ENCODE measurements around the gene DAP.

DAP gene

DNA sequence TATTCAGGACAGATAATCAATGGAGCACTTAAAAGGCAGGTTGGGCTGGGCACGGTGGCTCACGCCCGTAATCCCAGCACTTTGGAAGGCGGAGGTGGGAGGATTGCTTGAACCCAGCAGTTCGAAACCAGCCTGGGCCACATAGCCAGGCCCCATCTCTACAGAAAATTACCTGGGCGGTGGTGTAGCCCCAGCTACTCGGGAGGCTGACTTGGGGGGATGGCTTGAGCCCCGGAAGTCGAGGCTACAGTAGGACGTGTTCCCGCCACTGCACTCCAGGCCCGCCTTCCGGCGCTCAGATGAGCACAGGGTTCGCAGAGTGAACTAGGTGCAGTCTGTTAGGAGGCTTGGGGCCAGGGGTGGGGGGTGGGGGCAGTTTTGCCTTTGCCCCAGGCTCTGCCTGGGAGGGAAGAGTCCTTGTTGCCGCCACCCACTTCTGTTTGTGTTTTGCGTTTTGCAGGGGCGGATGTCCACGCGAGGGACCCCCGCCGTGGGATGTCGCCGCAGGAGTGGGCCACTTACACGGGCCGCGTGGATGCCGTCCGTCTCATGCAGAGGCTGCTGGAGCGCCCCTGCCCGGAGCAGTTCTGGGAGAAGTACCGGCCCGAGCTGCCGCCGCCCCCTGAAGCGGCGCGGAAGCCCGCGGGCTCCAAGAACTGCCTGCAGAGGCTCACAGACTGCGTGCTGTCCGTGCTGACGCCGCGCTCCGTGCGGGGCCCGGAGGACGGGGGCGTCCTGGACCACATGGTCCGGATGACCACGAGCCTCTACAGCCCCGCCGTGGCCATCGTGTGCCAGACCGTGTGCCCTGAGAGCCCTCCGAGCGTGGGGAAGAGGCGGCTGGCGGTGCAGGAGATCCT lies 112.0 kb downstream of the DAP start (continued):
- TF ChIP-seq, protein P1, sequence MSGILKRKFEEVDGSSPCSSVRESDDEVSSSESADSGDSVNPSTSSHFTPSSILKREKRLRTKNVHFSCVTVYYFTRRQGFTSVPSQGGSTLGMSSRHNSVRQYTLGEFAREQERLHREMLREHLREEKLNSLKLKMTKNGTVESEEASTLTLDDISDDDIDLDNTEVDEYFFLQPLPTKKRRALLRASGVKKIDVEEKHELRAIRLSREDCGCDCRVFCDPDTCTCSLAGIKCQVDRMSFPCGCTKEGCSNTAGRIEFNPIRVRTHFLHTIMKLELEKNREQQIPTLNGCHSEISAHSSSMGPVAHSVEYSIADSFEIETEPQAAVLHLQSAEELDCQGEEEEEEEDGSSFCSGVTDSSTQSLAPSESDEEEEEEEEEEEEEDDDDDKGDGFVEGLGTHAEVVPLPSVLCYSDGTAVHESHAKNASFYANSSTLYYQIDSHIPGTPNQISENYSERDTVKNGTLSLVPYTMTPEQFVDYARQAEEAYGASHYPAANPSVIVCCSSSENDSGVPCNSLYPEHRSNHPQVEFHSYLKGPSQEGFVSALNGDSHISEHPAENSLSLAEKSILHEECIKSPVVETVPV (CRISPR knock-in tag; IDR thresholded peaks at IDR 0.05): no peak

DNA sequence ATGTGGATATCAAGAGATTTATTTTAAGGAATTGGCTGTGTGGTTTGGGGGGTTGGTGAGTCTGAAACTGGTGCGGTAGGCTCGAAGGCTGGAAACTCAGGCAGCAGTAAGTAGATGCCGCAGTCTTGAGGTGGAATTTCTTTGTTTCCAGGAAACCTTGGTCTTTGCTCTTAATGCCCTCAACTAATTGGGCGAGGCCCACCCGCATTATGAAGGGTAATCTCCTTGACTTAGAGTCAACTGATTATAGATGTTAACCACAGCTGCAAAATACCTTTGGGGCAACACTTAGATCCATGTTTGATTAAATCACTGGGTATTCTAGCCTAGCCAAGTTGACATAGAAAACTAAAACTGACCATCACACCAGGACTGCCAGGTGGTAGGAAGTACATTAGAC lies 113.4 kb downstream of the DAP start:
- TF ChIP-seq ZNF70 (CRISPR knock-in tag; IDR thresholded peaks at IDR 0.05) (no peak), ARNTL (CRISPR knock-in tag; IDR thresholded peaks at IDR 0.05; ENCODE audit: borderline replicate concordance, low read depth) (no peak), GLIS3 (CRISPR knock-in tag; IDR thresholded peaks at IDR 0.05) (no peak), RARB (CRISPR knock-in tag; IDR thresholded peaks at IDR 0.05) (no peak), ZC3H10 (CRISPR knock-in tag; IDR thresholded peaks at IDR 0.05) (no peak), ZNF8 (CRISPR knock-in tag; IDR thresholded peaks at IDR 0.05) (no peak), TCF4 (CRISPR knock-in tag; IDR thresholded peaks at IDR 0.05; ENCODE audit: borderline replicate concordance) (no peak), CSDC2 (CRISPR knock-in tag; IDR thresholded peaks at IDR 0.05) (no peak), ZNF565 (CRISPR knock-in tag; conservative IDR thresholded peaks at IDR 0.05; ENCODE audit: low read depth) (no peak), BACH2 (CRISPR knock-in tag; IDR thresholded peaks at IDR 0.05; ENCODE audit: borderline replicate concordance) (no peak)
- TF ChIP-seq, protein P2, sequence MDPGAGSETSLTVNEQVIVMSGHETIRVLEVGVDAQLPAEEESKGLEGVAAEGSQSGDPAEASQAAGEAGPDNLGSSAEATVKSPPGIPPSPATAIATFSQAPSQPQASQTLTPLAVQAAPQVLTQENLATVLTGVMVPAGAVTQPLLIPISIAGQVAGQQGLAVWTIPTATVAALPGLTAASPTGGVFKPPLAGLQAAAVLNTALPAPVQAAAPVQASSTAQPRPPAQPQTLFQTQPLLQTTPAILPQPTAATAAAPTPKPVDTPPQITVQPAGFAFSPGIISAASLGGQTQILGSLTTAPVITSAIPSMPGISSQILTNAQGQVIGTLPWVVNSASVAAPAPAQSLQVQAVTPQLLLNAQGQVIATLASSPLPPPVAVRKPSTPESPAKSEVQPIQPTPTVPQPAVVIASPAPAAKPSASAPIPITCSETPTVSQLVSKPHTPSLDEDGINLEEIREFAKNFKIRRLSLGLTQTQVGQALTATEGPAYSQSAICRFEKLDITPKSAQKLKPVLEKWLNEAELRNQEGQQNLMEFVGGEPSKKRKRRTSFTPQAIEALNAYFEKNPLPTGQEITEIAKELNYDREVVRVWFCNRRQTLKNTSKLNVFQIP (CRISPR knock-in tag; IDR thresholded peaks at IDR 0.05; ENCODE audit: borderline replicate concordance, low read depth): no peak
- TF ChIP-seq, protein P1 (CRISPR knock-in tag; IDR thresholded peaks at IDR 0.05): no peak
- ATAC-seq: no peak

DNA sequence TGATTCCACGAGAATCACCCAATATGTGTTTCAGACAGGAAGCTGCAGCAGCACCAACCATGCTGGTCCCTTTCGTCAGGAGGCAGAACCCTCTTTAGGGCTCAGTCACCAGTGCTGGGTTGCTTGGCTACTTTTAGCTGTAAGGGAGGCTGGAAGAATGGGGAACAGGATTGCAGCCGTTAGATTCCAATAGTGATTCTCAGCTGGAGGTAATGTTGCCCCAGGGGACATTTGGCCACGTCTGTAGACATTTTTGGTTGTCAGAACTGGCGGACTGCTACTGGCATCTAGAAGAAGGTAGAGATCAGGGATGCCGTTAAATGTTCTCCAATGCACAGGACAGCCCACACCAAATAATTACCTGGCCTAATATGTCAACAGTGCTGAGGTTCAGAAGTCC lies 115.4 kb downstream of the DAP start:
- no peak for ATAC-seq
- TF ChIP-seq TCF4 (CRISPR knock-in tag; IDR thresholded peaks at IDR 0.05; ENCODE audit: borderline replicate concordance) (no peak), SNAI2 (CRISPR knock-in tag; IDR thresholded peaks at IDR 0.05) (no peak), CSDC2 (CRISPR knock-in tag; IDR thresholded peaks at IDR 0.05) (no peak), ESRRG (CRISPR knock-in tag; IDR thresholded peaks at IDR 0.05) (no peak), ZC3H10 (CRISPR knock-in tag; IDR thresholded peaks at IDR 0.05) (no peak)
- TF ChIP-seq, protein P3, sequence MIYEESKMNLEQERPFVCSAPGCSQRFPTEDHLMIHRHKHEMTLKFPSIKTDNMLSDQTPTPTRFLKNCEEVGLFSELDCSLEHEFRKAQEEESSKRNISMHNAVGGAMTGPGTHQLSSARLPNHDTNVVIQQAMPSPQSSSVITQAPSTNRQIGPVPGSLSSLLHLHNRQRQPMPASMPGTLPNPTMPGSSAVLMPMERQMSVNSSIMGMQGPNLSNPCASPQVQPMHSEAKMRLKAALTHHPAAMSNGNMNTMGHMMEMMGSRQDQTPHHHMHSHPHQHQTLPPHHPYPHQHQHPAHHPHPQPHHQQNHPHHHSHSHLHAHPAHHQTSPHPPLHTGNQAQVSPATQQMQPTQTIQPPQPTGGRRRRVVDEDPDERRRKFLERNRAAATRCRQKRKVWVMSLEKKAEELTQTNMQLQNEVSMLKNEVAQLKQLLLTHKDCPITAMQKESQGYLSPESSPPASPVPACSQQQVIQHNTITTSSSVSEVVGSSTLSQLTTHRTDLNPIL (CRISPR knock-in tag; IDR thresholded peaks at IDR 0.05; ENCODE audit: low read depth): no peak
- TF ChIP-seq, protein P1 (CRISPR knock-in tag; IDR thresholded peaks at IDR 0.05): no peak

DNA sequence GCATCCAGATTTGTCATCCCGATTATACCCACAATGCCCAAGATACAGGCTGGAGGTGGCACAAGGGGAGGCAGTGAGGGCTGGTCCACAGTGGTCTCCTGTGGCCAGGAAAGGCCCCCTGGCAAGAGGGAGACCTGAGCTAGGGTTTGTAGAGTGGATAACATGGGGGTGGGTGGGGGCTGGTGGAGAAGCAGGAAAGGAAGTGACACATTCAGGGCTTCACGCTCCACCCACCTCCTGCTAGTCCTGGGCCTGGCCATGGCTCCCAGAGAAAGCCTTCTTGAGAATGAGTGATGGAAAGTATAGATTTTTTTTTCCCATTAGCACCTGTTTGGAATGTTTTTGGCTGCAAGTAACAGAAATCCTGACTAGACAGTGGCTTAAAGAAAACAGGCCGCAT lies 115.9 kb downstream of the DAP start:
- TF ChIP-seq TOX (CRISPR knock-in tag; IDR thresholded peaks at IDR 0.05; ENCODE audit: borderline replicate concordance) (no peak), ZFP30 (CRISPR knock-in tag; IDR thresholded peaks at IDR 0.05) (no peak), SNAI2 (CRISPR knock-in tag; IDR thresholded peaks at IDR 0.05) (no peak), RARB (CRISPR knock-in tag; IDR thresholded peaks at IDR 0.05) (no peak), TCF4 (CRISPR knock-in tag; IDR thresholded peaks at IDR 0.05; ENCODE audit: borderline replicate concordance) (no peak), ZNF70 (CRISPR knock-in tag; IDR thresholded peaks at IDR 0.05) (no peak), ZFP3 (CRISPR knock-in tag; IDR thresholded peaks at IDR 0.05) (no peak), ESRRG (CRISPR knock-in tag; IDR thresholded peaks at IDR 0.05) (no peak), BACH2 (CRISPR knock-in tag; IDR thresholded peaks at IDR 0.05; ENCODE audit: borderline replicate concordance) (no peak)
- no peak for ATAC-seq

Measured in SK-N-SH treated with all-trans-retinoic acid at 6 μM for 48 hours (cell line).